ENCODE measurements around the gene TBC1D17.

Gene TBC1D17

GRCh38 chr19:49857061-49857837 is 20.3 kb upstream of the TBC1D17 start:
- no peak overlapping the region for H3K4me3 ChIP-seq (ENCODE audit: severe bottlenecking)
- no peak overlapping the region for H3K27ac ChIP-seq (ENCODE audit: poor library complexity, severe bottlenecking)
- DNase-seq (ENCODE audit: low spot score) (no peak), ATAC-seq (ENCODE audit: low read depth) (peak; percentile 1; the same call in 1 of the 3 replicates)
- H3K36me3 ChIP-seq (ENCODE audit: low read depth): peaks cover 64% of the 10 kb centered on the region
- TF ChIP-seq CTCF (IDR thresholded peaks at IDR 0.05; ENCODE audit: poor library complexity, severe bottlenecking): no peak
- peaks cover 7% of the 10 kb centered on the region for H3K4me1 ChIP-seq (ENCODE audit: insufficient read depth, poor library complexity, severe bottlenecking)
- H3K9me3 ChIP-seq (ENCODE audit: severe bottlenecking): no peaks in the 10 kb centered on the region
- H3K27me3 ChIP-seq (ENCODE audit: insufficient read depth, poor library complexity, severe bottlenecking): no peaks in the 10 kb centered on the region

- ATAC-seq (ENCODE audit: low read depth) (no peak), DNase-seq (ENCODE audit: low spot score) (no peak)
- H3K9me3 ChIP-seq (ENCODE audit: severe bottlenecking): no peaks in the 10 kb centered on the region
- H3K4me3 ChIP-seq (ENCODE audit: severe bottlenecking): no peak overlapping the region
- no peaks in the 10 kb centered on the region for H3K27me3 ChIP-seq (ENCODE audit: insufficient read depth, poor library complexity, severe bottlenecking)
- H3K36me3 ChIP-seq (ENCODE audit: low read depth): peaks cover 64% of the 10 kb centered on the region
- no peak for TF ChIP-seq CTCF (IDR thresholded peaks at IDR 0.05; ENCODE audit: poor library complexity, severe bottlenecking)
- no peak overlapping the region for H3K27ac ChIP-seq (ENCODE audit: poor library complexity, severe bottlenecking)
- H3K4me1 ChIP-seq (ENCODE audit: insufficient read depth, poor library complexity, severe bottlenecking): peaks cover 2% of the 10 kb centered on the region
Measured at GRCh38 chr19:49857838-49858087, 19.7 kb upstream of the TBC1D17 start.

GRCh38 chr19:49858088-49858985 is 19.2 kb upstream of the TBC1D17 start:
- Histone ChIP-seq H3K4me1 (ENCODE audit: insufficient read depth, poor library complexity, severe bottlenecking) (no peaks in the 10 kb centered on the region), H3K27ac (ENCODE audit: poor library complexity, severe bottlenecking) (peak overlapping the region; percentile 33), H3K4me3 (ENCODE audit: severe bottlenecking) (no peak overlapping the region), H3K27me3 (ENCODE audit: insufficient read depth, poor library complexity, severe bottlenecking) (no peaks in the 10 kb centered on the region), H3K36me3 (ENCODE audit: low read depth) (peaks cover 69% of the 10 kb centered on the region), H3K9me3 (ENCODE audit: severe bottlenecking) (no peaks in the 10 kb centered on the region)
- TF ChIP-seq CTCF (IDR thresholded peaks at IDR 0.05; ENCODE audit: poor library complexity, severe bottlenecking): no peak
- no peak for ATAC-seq (ENCODE audit: low read depth)
- no peak for DNase-seq (ENCODE audit: low spot score)

- no peaks in the 10 kb centered on the region for H3K9me3 ChIP-seq (ENCODE audit: severe bottlenecking)
- no peaks in the 10 kb centered on the region for H3K4me1 ChIP-seq (ENCODE audit: insufficient read depth, poor library complexity, severe bottlenecking)
- DNase-seq (ENCODE audit: low spot score) (no peak), ATAC-seq (ENCODE audit: low read depth) (no peak)
- H3K27ac ChIP-seq (ENCODE audit: poor library complexity, severe bottlenecking): peak overlapping the region; percentile 33
- H3K36me3 ChIP-seq (ENCODE audit: low read depth): peaks cover 78% of the 10 kb centered on the region
- no peaks in the 10 kb centered on the region for H3K27me3 ChIP-seq (ENCODE audit: insufficient read depth, poor library complexity, severe bottlenecking)
- no peak for TF ChIP-seq CTCF (IDR thresholded peaks at IDR 0.05; ENCODE audit: poor library complexity, severe bottlenecking)
- no peak overlapping the region for H3K4me3 ChIP-seq (ENCODE audit: severe bottlenecking)
Measured at GRCh38 chr19:49859682-49860335, 17.7 kb upstream of the TBC1D17 start.
